Medulla oblongata (tissue), 1 donor: ENCODE results near the gene MCCD1.

Experiments
- DNase-seq: peaks from one replicate; pipeline ENCODE4 v3.0.0-alpha.2; 2015; ENCODE audit errors: extremely low spot score

The MCCD1 gene

GRCh38 chr6:31541658-31542521, 13.1 kb downstream of the MCCD1 start, which contains the start of gene DDX39B:
DDX39B (minus strand) TSS chr6:31542003; CDS start chr6:31540532, 1,471 bp downstream.
- DNase-seq = peak; percentile 99

DNA sequence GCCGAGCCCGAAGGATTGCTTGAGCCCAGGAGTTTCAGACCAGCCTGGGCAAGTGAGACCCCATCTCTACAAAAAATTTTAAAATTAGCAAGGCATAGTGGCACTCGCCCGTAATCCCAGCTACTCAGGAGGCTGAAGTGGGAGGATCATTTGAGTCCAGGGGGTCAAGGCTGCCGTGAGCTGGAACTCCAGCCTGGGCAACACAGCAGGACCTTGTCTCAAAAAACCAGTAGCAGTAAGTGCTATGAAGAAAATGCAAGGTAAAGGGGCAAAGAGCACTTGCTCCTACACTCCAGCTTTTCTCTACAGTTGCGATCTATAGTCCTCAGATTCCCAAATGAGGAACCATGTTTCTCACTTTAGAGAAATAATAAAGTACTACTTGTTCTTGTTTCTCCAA, 14.9 kb downstream of the MCCD1 start:
- DNase-seq = no peak

DNA sequence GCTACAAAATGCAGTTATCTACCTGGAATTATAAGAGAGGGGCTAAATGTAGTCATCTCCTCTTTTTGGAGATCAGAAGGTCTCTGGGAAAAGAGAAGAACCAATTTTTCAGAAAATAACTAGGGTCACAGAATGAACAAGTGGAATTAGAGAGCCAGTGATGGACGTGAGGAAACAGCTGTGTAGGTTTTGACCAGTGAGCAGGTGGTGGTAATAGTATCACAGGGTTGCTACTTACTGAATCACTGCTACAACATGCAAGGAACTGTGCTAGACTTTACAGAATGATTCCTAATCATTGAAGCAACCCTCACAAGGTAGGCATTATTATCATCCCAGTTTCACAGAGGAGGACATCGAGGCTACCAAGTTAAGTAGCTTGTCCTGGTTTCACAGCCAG, 15.9 kb downstream of the MCCD1 start:
- DNase-seq = no peak

DNA sequence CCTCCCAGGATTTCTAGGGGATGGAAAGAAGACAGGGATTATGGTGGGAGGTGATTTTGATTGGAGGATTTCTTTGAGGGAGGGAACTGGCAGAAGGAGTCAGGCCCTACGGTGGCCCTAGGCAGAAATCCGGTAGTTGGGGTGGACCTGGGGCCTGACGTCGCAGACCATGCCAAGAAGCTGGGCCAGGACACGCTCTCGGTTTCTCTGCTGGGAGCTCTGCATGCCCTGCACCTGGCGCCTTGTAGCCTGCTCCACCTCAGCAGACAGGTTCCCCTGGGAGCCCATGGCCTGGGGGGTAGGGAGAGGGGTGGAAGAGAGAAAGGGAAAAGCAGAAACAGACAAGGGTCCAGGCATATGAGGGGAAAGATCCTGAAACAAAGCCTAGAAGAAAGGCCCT, 16.5 kb downstream of the MCCD1 start:
- DNase-seq = no peak

GRCh38 chr6:31546339-31546957, 17.7 kb downstream of the MCCD1 start, which contains the start of gene ATP6V1G2:
ATP6V1G2 (minus strand) TSS chr6:31546608; CDS start chr6:31546559, 49 bp downstream.
- peak; percentile 96 for DNase-seq

GRCh38 chr6:31546958-31547726, 18.4 kb downstream of the MCCD1 start, which contains the start of gene NFKBIL1:
NFKBIL1 (plus strand) TSS chr6:31547608; CDS start chr6:31547695, 87 bp downstream.
- peak; percentile 98 for DNase-seq

DNA sequence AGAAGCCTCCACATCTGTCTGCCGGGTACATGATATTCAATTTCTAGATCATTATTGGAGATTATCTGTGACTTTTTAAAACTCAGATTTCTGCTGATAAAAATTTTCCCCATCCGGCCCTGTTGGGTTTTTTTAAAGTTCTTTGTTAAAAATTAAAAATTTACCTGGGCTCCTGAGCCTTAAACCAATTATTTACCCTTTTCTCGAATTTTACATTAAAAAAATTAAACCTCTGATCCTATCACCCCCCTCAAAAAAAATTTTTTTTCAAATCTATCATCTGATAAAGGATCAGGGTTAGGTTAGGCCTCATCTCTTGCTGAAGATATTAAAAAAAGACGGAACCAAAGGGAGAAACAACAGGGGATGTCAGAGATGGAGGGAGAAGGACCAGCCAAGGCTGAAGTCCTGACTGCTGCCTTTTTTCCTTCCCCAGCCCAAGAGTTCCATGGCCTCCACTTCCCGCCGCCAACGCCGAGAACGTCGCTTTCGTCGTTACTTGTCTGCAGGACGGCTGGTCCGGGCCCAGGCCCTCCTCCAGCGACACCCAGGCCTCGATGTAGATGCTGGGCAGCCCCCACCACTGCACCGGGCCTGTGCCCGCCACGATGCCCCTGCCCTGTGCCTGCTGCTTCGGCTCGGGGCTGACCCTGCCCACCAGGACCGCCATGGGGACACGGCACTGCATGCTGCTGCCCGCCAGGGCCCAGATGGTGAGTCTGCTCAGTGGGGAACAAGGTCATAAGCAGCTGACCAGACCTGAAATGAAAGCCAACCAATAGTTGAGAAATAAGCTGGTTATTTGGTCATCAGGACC, 19.2 kb downstream of the MCCD1 start:
- no peak for DNase-seq

DNA sequence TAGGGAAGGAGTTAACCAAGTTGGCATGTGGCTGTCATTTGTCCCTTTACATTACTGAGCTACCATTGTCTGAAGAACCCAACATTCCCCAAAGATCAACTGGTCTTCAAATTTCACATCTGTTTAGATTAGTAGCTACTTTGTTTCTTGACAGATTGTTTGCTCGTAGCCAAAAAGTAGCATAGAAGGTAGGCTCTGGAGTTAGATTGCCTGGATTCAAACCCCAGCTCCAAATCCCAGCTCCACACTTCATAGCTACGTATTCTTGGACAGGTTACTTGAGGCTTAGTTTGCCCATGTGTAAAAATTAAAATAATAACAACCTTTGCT, 19.7 kb downstream of the MCCD1 start:
- no peak for DNase-seq

DNA sequence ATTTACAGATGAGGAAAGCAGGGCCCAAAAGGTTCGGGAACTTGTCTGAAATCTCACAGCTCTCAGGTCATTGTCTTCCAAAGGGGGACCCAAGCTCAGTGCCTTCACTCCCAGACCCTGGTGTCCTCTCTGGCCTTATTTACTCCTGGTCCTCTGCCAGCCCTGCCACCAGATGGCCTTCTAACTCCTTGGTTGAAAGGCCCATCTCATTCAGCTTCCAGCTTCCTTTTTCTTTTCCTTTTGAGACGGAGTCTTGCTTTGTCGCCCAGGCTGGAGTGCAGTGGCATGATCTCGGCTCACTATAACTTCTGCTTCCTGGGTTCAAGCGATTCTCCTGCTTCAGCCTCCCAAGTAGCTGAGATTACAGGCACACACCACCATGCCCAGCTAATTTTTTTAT, 22.6 kb downstream of the MCCD1 start:
- peak; percentile 71 for DNase-seq

GRCh38 chr6:31556307-31556706, 27.5 kb downstream of the MCCD1 start:
- no peak for DNase-seq

- DNase-seq = no peak
These were observed 28.9 kb downstream of the MCCD1 start for GRCh38 chr6:31557443-31558317.

GRCh38 chr6:31558318-31558625, 29.5 kb downstream of the MCCD1 start:
- no peak for DNase-seq

- DNase-seq = peak; percentile 71
These were observed 30.1 kb downstream of the MCCD1 start for GRCh38 chr6:31558631-31559500.

DNA sequence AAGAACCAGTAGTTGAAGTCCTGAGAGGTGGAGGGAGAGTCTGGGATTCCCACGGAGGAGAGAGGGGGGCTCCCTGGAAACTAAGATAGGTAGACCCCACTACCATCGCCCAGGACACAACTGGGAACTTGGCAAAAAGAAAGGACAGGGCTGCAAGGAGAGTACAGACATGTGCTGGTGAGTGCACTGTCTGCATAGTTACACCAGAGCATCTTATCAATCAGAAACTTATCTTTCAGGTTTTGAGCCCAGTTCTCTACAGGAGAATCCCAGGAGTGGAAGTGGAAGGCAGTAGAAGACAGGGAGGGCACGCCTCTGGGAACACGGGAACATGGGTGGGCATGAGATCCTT, 30.8 kb downstream of the MCCD1 start:
- no peak for DNase-seq

DNA sequence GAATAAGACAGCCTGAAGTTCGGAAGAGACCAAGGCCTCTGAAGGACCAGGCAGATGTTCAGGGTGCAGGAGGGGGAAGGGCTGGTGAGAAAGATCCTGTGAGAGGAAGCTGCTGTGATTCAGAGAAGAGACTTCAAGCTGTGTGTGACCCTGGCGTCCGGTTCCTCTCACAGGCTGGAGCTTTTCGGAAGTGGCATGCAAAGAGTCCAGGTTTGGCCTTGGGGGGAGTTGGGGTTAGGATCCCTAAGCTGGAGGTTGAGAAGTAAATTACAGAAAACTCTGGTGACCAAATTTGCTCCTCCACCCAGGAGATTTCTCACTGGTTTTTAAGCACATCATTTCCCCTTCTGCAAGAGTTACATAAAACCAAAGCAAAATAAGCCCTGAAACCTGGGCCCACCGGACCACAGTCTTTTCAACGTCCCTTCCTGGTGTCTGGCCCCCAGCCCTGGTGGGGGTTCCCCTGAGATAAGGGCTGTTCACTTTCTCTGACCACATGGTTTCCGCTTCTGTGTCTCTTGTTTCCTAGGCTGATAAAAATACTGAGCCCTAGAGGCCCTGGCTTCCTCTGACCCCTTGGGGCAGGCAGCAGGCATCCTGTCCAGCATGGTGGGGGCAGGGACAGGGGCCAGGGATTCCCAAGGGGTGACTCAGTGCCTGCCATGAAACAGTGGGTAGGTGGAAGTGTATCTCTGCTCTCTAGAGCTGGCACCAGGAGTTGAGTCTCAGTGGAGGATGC, 31.4 kb downstream of the MCCD1 start:
- DNase-seq = peak; percentile 78

- no peak for DNase-seq
These were observed 31.9 kb downstream of the MCCD1 start for GRCh38 chr6:31560697-31561058.

DNA sequence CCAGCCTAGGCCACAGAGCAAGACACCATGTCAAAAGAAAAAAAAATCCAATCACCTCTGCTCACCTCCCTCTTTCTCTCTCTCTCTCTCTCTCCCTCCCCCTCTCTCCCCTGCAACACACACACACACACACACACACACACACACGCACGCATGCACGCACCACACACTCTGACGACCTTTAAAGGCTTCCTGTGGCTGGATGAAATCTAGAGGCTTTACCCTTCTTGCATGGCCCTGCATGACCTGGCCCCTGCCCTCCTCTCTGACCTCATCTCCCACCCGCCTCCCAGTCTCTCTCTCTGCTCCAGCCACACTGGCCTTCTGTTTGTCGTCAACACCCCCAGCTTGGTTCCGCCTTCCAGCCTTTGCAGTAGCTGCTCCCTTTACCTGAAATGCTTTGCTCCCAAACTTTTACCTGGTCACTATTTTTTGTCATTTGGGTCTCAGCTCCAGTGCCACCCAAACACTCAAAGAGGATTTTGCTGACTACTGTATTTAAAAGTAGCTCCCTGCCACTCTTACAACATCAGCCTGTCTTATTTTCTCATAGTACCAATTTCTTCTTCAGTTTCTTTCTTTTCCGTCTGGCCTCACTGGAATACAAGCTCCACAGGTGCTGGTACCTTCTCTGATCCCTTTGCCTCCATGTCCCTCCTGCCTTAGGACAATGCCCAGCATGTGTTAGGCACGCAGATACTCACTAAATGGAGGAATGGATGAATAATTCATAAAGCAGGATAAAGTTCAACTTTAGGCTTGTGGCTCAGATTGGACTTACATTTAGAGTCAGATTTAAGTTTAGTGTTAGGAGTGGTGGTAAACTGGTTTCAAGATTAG, 39.0 kb downstream of the MCCD1 start:
- no peak for DNase-seq

GRCh38 chr6:31568537-31568961, 39.8 kb downstream of the MCCD1 start:
- DNase-seq = peak; percentile 52
